WTC11 (cell line): ENCODE results near the gene FUT2.

Experiments
- CREB1 ChIP-seq: sonication (generic); formaldehyde crosslinking; IDR thresholded peaks from 2 replicates; pipeline ENCODE4 v1.8.0; 2023; ENCODE audit warnings: mild to moderate bottlenecking, missing genetic modification reagents
- E2F4 ChIP-seq: sonication (generic); formaldehyde crosslinking; IDR thresholded peaks from 2 replicates; pipeline ENCODE4 v1.8.1; 2022; ENCODE audit warnings: low read depth, mild to moderate bottlenecking, moderate library complexity, missing genetic modification reagents, borderline replicate concordance
- ETV6 ChIP-seq: sonication (generic); formaldehyde crosslinking; IDR thresholded peaks from 2 replicates; pipeline ENCODE4 v1.8.1; 2022; ENCODE audit warnings: mild to moderate bottlenecking, missing genetic modification reagents
- JUN ChIP-seq: sonication (generic); formaldehyde crosslinking; IDR thresholded peaks from 2 replicates; pipeline ENCODE4 v1.8.0; 2023; ENCODE audit warnings: mild to moderate bottlenecking, missing genetic modification reagents
- STAT6 ChIP-seq: sonication (generic); formaldehyde crosslinking; conservative IDR thresholded peaks from 2 replicates; pipeline ENCODE4 v1.8.1; 2023; ENCODE audit warnings: mild to moderate bottlenecking, low read depth, missing genetic modification reagents, moderate library complexity
- TEAD4 ChIP-seq: sonication (generic); formaldehyde crosslinking; IDR thresholded peaks from 2 replicates; pipeline ENCODE4 v1.8.0; 2022; ENCODE audit warnings: mild to moderate bottlenecking, missing genetic modification reagents
- ZNF121 ChIP-seq: sonication (generic); formaldehyde crosslinking; IDR thresholded peaks from 2 replicates; pipeline ENCODE4 v1.8.0; 2023; ENCODE audit warnings: missing genetic modification reagents
- ZNF423 ChIP-seq: fragments of 250-450 bp; sonication (Bioruptor Pico); IDR thresholded peaks from 2 replicates; pipeline ENCODE4 v2.1.2; 2022; ENCODE audit warnings: mild to moderate bottlenecking, moderate library complexity
- TF ChIP-seq, protein P1 (sequence below): fragments of 200-600 bp; IDR thresholded peaks from 2 replicates; pipeline ENCODE4 v1.8.0; 2022; ENCODE audit warnings: antibody characterized with exemption
- TF ChIP-seq, protein P2 (sequence below): sonication (generic); formaldehyde crosslinking; IDR thresholded peaks from 2 replicates; pipeline ENCODE4 v1.8.1; 2023; ENCODE audit warnings: mild to moderate bottlenecking, moderate library complexity, missing genetic modification reagents
- TF ChIP-seq, protein P3 (sequence below): fragments of 250-450 bp; sonication (Bioruptor Pico); IDR thresholded peaks from 2 replicates; pipeline ENCODE4 v2.1.2; 2022; ENCODE audit warnings: mild to moderate bottlenecking, moderate library complexity

GRCh38 chr19:48749571-48750198 lies 53.9 kb downstream of the FUT2 start:
- TF ChIP-seq CREB1 (CRISPR knock-in tag) (no peak), TEAD4 (CRISPR knock-in tag) (no peak), JUN (no peak), ZNF121 (CRISPR knock-in tag) (no peak), E2F4 (CRISPR knock-in tag) (no peak), ETV6 (CRISPR knock-in tag) (no peak), STAT6 (CRISPR knock-in tag) (no peak), ZNF423 (no peak)
- TF ChIP-seq, protein P1, sequence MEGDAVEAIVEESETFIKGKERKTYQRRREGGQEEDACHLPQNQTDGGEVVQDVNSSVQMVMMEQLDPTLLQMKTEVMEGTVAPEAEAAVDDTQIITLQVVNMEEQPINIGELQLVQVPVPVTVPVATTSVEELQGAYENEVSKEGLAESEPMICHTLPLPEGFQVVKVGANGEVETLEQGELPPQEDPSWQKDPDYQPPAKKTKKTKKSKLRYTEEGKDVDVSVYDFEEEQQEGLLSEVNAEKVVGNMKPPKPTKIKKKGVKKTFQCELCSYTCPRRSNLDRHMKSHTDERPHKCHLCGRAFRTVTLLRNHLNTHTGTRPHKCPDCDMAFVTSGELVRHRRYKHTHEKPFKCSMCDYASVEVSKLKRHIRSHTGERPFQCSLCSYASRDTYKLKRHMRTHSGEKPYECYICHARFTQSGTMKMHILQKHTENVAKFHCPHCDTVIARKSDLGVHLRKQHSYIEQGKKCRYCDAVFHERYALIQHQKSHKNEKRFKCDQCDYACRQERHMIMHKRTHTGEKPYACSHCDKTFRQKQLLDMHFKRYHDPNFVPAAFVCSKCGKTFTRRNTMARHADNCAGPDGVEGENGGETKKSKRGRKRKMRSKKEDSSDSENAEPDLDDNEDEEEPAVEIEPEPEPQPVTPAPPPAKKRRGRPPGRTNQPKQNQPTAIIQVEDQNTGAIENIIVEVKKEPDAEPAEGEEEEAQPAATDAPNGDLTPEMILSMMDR = no peak
- TF ChIP-seq, protein P2, sequence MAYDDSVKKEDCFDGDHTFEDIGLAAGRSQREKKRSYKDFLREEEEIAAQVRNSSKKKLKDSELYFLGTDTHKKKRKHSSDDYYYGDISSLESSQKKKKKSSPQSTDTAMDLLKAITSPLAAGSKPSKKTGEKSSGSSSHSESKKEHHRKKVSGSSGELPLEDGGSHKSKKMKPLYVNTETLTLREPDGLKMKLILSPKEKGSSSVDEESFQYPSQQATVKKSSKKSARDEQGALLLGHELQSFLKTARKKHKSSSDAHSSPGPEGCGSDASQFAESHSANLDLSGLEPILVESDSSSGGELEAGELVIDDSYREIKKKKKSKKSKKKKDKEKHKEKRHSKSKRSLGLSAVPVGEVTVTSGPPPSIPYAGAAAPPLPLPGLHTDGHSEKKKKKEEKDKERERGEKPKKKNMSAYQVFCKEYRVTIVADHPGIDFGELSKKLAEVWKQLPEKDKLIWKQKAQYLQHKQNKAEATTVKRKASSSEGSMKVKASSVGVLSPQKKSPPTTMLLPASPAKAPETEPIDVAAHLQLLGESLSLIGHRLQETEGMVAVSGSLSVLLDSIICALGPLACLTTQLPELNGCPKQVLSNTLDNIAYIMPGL (CRISPR knock-in tag) = no peak
- TF ChIP-seq, protein P3, sequence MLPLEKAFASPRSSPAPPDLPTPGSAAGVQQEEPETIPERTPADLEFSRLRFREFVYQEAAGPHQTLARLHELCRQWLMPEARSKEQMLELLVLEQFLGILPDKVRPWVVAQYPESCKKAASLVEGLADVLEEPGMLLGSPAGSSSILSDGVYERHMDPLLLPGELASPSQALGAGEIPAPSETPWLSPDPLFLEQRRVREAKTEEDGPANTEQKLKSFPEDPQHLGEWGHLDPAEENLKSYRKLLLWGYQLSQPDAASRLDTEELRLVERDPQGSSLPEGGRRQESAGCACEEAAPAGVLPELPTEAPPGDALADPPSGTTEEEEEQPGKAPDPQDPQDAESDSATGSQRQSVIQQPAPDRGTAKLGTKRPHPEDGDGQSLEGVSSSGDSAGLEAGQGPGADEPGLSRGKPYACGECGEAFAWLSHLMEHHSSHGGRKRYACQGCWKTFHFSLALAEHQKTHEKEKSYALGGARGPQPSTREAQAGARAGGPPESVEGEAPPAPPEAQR = no peak
